Body of pancreas (tissue), 4 donors: ENCODE data around the gene MINDY3. TPM values are rescaled to one million over a fixed set of nuclear protein-coding genes. Genes with fewer than 3 reads are reported as not detected.

Source experiments
- ATAC-seq: fragments of 150-250 bp; one replicate; pipeline ENCODE4 v1.9.1; 2016
- DNase-seq, 4 donors: peaks; one replicate each; pipeline ENCODE4 v3.0.0-alpha.2; 2019
- H3K27ac ChIP-seq, 4 donors: fragments of 200-600 bp; sonication (generic); 1 replicate in 3 of 4; 2 replicates in 1 of 4; pipeline versions ENCODE4 v1.5.1 to v1.6.1; 2016 to 2019; ENCODE audit warnings: mild to moderate bottlenecking in 1 of 4, mixed read lengths in 1 of 4, moderate library complexity in 1 of 4
- H3K27me3 ChIP-seq, 2 donors: fragments of 200-600 bp; sonication (generic); one replicate each; pipeline ENCODE4 v1.6.0; 2016; ENCODE audit warnings: mild to moderate bottlenecking in 1 of 2
- H3K36me3 ChIP-seq, 2 donors: fragments of 200-600 bp; sonication (generic); replicated peaks in 1 of 2; 2 replicates each; pipeline ENCODE4 v1.5.1; 2016; ENCODE audit warnings: low read depth in 2 of 2; ENCODE audit not compliant: insufficient read depth in 1 of 2
- H3K4me1 ChIP-seq: fragments of 200-600 bp; sonication (generic); one replicate; pipeline ENCODE4 v1.6.0; 2016
- H3K4me3 ChIP-seq, 2 donors: fragments of 200-600 bp; sonication (generic); 1 replicate in 1 of 2; 2 replicates in 1 of 2; pipeline ENCODE4 v1.5.1; 2016 to 2019
- H3K9me3 ChIP-seq, 3 donors: fragments of 200-600 bp; sonication (generic); 1 replicate in 2 of 3; 2 replicates in 1 of 3; pipeline ENCODE4 v1.5.1; 2016
- POLR2A ChIP-seq, 3 donors: fragments of 450-650 bp; IDR thresholded peaks; one replicate each; pipeline ENCODE4 v1.6.1; 2016; ENCODE audit warnings: antibody characterized with exemption in 3 of 3, mild to moderate bottlenecking in 2 of 3
- WGBS, 2 donors: methylation state at CpG; one replicate each; pipeline ENCODE4 v1.1.5; 2017; 5-methylcytosine and 5-hydroxymethylcytosine counted together
- intact Hi-C: fragments of 100-400 bp; cut with DNase I; formaldehyde crosslinking; loops from one replicate; pipeline ENCODE4 v1.15.1; 2023
- total RNA-seq, 2 donors: library from RNA; depleted of rRNA; stranded (reverse); fragments of >200 nt; gene quantifications; one replicate each; pipeline ENCODE4 v1.1.0, GENCODE V29; 2016
- TF ChIP-seq, protein P1 (sequence below), 7 experiments: fragments of 450-650 bp in 4 of 7; fragments of 200-600 bp in 3 of 7; sonication (generic) in 3 of 7; IDR thresholded peaks; one replicate each; pipeline ENCODE4 v1.5.1; 2016 to 2019; ENCODE audit warnings: antibody characterized with exemption in 7 of 7

MINDY3 gene
- total RNA-seq, 2 donors from 2014 or later, result 15.6 to 22.1 TPM

DNA sequence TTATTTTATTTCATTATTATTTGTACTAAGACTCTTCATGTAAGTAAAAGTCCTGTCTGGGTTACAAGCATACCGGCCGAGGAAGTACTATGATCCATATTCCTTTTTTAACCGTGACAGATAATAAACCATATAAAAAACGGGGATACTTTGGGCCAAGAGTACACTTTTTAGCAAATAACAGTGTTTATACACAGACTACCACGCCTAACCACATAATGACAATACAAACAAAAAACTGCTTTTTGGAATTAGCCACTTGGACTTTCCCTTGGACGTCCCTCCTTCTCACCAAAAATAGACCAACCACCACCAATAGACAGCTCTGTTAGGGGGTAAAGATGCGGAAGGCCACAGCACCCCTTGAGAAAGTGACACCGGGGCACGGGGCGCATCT, 800 bp downstream of the MINDY3 start:
- no peak for DNase-seq
- WGBS, 2 donors, result 4 to 5% methylated on average over 10 of the region's 10 CpGs
- Histone ChIP-seq H3K4me3 (peak overlapping the region; percentile 67 to 89), H3K27ac (peak overlapping the region in 3 of 4 donors; percentile 42 to 79 (median 67)), H3K27me3 (no peaks in the 10 kb centered on the region), H3K9me3 (peaks cover 0 to 4% (median 0%) of the 10 kb centered on the region in 3 donors), H3K4me1 (peaks cover 24% of the 10 kb centered on the region), H3K36me3 (peaks cover 0 to 3% of the 10 kb centered on the region in 2 donors)
- intact Hi-C loops, result no loop called here
- ATAC-seq, result no peak
- no peak for TF ChIP-seq POLR2A (IDR thresholded peaks at IDR 0.05)
- TF ChIP-seq, protein P1, sequence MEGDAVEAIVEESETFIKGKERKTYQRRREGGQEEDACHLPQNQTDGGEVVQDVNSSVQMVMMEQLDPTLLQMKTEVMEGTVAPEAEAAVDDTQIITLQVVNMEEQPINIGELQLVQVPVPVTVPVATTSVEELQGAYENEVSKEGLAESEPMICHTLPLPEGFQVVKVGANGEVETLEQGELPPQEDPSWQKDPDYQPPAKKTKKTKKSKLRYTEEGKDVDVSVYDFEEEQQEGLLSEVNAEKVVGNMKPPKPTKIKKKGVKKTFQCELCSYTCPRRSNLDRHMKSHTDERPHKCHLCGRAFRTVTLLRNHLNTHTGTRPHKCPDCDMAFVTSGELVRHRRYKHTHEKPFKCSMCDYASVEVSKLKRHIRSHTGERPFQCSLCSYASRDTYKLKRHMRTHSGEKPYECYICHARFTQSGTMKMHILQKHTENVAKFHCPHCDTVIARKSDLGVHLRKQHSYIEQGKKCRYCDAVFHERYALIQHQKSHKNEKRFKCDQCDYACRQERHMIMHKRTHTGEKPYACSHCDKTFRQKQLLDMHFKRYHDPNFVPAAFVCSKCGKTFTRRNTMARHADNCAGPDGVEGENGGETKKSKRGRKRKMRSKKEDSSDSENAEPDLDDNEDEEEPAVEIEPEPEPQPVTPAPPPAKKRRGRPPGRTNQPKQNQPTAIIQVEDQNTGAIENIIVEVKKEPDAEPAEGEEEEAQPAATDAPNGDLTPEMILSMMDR (IDR thresholded peaks at IDR 0.05), result no peak

DNA sequence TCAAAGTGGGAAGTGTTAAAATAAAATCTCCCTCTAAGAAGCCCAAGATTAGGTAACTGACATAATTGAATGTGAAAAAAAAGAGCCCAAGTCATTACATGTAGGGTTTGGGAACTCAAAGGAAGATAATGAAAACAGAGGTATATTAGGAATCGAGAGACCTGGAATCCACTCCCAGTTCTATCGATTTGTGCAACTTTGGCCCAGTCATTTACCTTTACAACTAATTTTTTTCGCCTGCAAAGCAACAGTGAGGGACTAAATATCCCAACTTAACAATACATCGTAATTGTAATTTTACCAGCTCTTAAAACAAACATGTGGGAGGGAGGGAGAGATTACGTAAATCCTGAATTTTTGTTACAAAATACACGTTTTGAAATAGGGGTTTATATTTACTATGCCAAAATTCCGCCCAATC, 1.4 kb downstream of the MINDY3 start:
- no peak for TF ChIP-seq POLR2A (IDR thresholded peaks at IDR 0.05)
- TF ChIP-seq, protein P1 (IDR thresholded peaks at IDR 0.05), result no peak
- peaks cover 0 to 4% (median 0%) of the 10 kb centered on the region in 3 donors for H3K9me3 ChIP-seq
- no peaks in the 10 kb centered on the region for H3K27me3 ChIP-seq
- peaks cover 0 to 3% of the 10 kb centered on the region in 2 donors for H3K36me3 ChIP-seq
- H3K4me3 ChIP-seq, result no peak overlapping the region
- DNase-seq (no peak), ATAC-seq (no peak)
- H3K27ac ChIP-seq, result no peak overlapping the region
- WGBS, 2 donors, result 66 to 67% methylated on average over 7 of the region's 7 CpGs
- peaks cover 24% of the 10 kb centered on the region for H3K4me1 ChIP-seq
- intact Hi-C loops, result no loop called here

DNA sequence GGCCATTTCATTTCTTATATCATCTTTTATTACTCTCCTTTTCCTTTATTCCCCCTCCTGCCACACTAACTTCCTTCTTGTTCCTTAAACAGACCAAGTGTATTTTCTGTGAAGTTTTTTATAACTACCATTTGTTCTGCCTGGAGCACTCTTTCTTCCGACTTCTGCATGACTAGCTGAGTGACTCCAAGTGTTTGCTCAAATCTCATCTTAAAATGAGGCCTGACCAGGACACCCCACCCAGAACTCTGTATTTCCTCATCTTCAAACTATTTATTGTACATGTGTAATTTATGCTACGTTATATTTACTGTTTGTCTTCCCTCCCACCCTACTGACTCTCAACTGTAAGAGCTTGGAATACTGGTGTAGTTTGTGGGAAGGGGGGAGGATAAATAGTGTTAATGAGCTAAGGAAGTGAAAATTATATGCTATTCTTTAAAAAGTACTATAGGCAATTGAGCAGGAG, 3.2 kb downstream of the MINDY3 start:
- Histone ChIP-seq H3K27me3 (no peaks in the 10 kb centered on the region), H3K4me3 (no peak overlapping the region), H3K27ac (no peak overlapping the region), H3K4me1 (peaks cover 24% of the 10 kb centered on the region), H3K36me3 (peaks cover 0 to 3% of the 10 kb centered on the region in 2 donors), H3K9me3 (peaks cover 0 to 4% (median 0%) of the 10 kb centered on the region in 3 donors)
- TF ChIP-seq POLR2A (IDR thresholded peaks at IDR 0.05), result no peak
- TF ChIP-seq, protein P1 (IDR thresholded peaks at IDR 0.05), result no peak
- intact Hi-C loops, result no loop called here
- DNase-seq (no peak), ATAC-seq (no peak)
- WGBS, 2 donors, result 89 to 95% methylated on average over 2 of the region's 2 CpGs

DNA sequence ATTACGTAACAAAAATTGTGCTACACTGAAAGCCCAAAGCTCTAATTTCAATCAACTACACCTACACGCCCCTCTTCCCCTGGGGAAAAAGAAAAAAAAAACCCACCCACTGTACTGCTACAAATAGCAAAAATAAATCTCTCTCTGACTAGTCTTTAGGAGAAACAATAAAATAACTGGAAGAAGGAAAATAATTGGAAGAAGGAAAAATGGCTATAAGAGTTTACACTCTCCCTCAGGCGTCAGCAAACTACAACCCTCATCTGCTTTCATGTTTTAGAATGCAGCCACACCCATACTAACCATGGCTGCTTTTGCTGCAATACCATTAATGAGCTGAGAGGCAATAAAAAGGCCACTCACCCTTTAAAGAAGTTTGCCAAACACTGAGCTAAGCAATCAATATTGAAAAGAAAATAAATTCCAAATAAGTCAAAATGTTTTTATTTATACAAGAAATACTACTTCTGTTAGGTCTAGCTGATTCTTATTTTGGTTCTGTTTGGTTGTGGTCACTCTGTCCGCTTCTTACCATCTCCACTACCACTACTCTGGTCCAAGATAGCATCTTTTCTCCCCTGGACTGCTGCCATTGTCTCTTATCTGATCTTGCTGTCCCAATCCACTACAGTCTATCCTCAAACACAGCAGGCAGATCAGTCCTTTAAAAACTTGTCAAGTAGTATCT, 3.8 kb downstream of the MINDY3 start:
- no peak for ATAC-seq
- DNase-seq, result no peak
- peaks cover 0 to 3% of the 10 kb centered on the region in 2 donors for H3K36me3 ChIP-seq
- H3K4me3 ChIP-seq, result no peak overlapping the region
- no peak overlapping the region for H3K27ac ChIP-seq
- WGBS, 2 donors, result 89 to 91% methylated on average over 4 of the region's 4 CpGs
- no peaks in the 10 kb centered on the region for H3K27me3 ChIP-seq
- TF ChIP-seq, protein P1 (IDR thresholded peaks at IDR 0.05), result no peak
- TF ChIP-seq POLR2A (IDR thresholded peaks at IDR 0.05), result no peak
- intact Hi-C loops, result no loop called here
- H3K4me1 ChIP-seq, result peaks cover 24% of the 10 kb centered on the region
- H3K9me3 ChIP-seq, result peaks cover 0 to 4% (median 0%) of the 10 kb centered on the region in 3 donors

DNA sequence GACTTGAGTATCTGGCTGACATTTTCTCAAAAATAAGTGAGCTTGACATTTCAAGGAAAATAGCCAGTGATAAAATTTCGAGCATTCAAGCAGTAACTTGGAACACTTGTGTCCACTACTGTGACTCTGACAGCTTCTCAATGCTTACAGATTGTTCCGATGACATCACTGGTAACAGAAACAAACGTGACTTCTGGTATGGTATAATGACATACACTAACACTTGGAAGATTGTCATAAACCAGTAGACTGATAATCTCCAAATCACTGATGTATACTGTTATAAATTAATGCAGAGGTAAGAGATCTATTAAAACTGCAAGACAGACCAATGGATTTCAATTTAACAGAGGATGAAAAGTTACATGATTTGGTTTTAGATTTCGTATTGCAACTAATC, 6.5 kb downstream of the MINDY3 start:
- 64 to 82% methylated on average over 4 of the region's 4 CpGs for WGBS, 2 donors
- Histone ChIP-seq H3K4me3 (no peak overlapping the region), H3K27ac (no peak overlapping the region), H3K36me3 (no peaks in the 10 kb centered on the region), H3K27me3 (no peaks in the 10 kb centered on the region), H3K9me3 (no peaks in the 10 kb centered on the region), H3K4me1 (peaks cover 11% of the 10 kb centered on the region)
- DNase-seq (no peak), ATAC-seq (no peak)
- no peak for TF ChIP-seq POLR2A (IDR thresholded peaks at IDR 0.05)
- TF ChIP-seq, protein P1 (IDR thresholded peaks at IDR 0.05), result no peak
- intact Hi-C loops, result no loop called here
